ENCODE data around the gene BACH2. TPM values are rescaled to one million over a fixed set of nuclear protein-coding genes. Genes with fewer than 3 reads are reported as not detected.

BACH2 gene
- polyA plus RNA-seq, 1 donor from 2014 or later, result 45.5 TPM

GRCh38 chr6:90080876-90081481 is 215.7 kb downstream of the BACH2 start:
- H3K4me2 ChIP-seq (ENCODE audit: low read length), result no peak overlapping the region
- H3K9me2 ChIP-seq (ENCODE audit: insufficient read depth, low read length), result no peaks in the 10 kb centered on the region
- no peak for TF ChIP-seq EP300 (conservative IDR thresholded peaks at IDR 0.05; ENCODE audit: poor library complexity, severe bottlenecking)
- TF ChIP-seq TAF1 (IDR thresholded peaks at IDR 0.05; ENCODE audit: low read depth), result no peak
- no peak for TF ChIP-seq CTCF (IDR thresholded peaks at IDR 0.05; ENCODE audit: poor library complexity, severe bottlenecking)
- TF ChIP-seq SMC3 (conservative IDR thresholded peaks at IDR 0.05; ENCODE audit: poor library complexity), result no peak
- TF ChIP-seq EZH2 (IDR thresholded peaks at IDR 0.05; ENCODE audit: borderline replicate concordance, insufficient read depth, low read length, poor library complexity, severe bottlenecking), result no peak
- no peak for TF ChIP-seq POLR2AphosphoS5 (IDR thresholded peaks at IDR 0.05)
- TF ChIP-seq REST (IDR thresholded peaks at IDR 0.05; ENCODE audit: borderline replicate concordance), result no peak
- TF ChIP-seq MXI1 (conservative IDR thresholded peaks at IDR 0.05; ENCODE audit: poor library complexity, severe bottlenecking), result no peak
- no peak for TF ChIP-seq RAD21 (conservative IDR thresholded peaks at IDR 0.05)
- no peaks in the 10 kb centered on the region for H3K36me3 ChIP-seq (ENCODE audit: insufficient read depth, low read length)
- H3K27me3 ChIP-seq (ENCODE audit: insufficient read depth, low read depth, low read length), result no peaks in the 10 kb centered on the region
- no peak overlapping the region for H2AFZ ChIP-seq (ENCODE audit: low read depth, low read length)
- no peak overlapping the region for H3K9ac ChIP-seq (ENCODE audit: low read length)
- no peaks in the 10 kb centered on the region for H3K9me3 ChIP-seq (ENCODE audit: low read length)
- H4K20me1 ChIP-seq (ENCODE audit: insufficient read depth), result no peaks in the 10 kb centered on the region
- no peak overlapping the region for H3K4me3 ChIP-seq (ENCODE audit: low read length)
- H3F3A ChIP-seq (ENCODE audit: insufficient read depth, low read length, poor library complexity, severe bottlenecking), result no peaks in the 10 kb centered on the region
- peaks cover 24% of the 10 kb centered on the region for H3K79me2 ChIP-seq (replicated peaks; ENCODE audit: insufficient read depth, low read length)
- H3K27ac ChIP-seq (ENCODE audit: low read length), result no peak overlapping the region

- H3K27ac ChIP-seq (ENCODE audit: low read length), result no peak overlapping the region
- H3K27me3 ChIP-seq (ENCODE audit: insufficient read depth, low read depth, low read length), result no peaks in the 10 kb centered on the region
- no peaks in the 10 kb centered on the region for H3K9me2 ChIP-seq (ENCODE audit: insufficient read depth, low read length)
- no peaks in the 10 kb centered on the region for H3K36me3 ChIP-seq (ENCODE audit: insufficient read depth, low read length)
- no peak overlapping the region for H2AFZ ChIP-seq (ENCODE audit: low read depth, low read length)
- H3K9ac ChIP-seq (ENCODE audit: low read length), result no peak overlapping the region
- no peak overlapping the region for H3K4me3 ChIP-seq (ENCODE audit: low read length)
- peaks cover 9% of the 10 kb centered on the region for H3F3A ChIP-seq (ENCODE audit: insufficient read depth, low read length, poor library complexity, severe bottlenecking)
- H3K9me3 ChIP-seq (ENCODE audit: low read length), result no peaks in the 10 kb centered on the region
- H4K20me1 ChIP-seq (ENCODE audit: insufficient read depth), result no peaks in the 10 kb centered on the region
- TF ChIP-seq EZH2 (IDR thresholded peaks at IDR 0.05; ENCODE audit: borderline replicate concordance, insufficient read depth, low read length, poor library complexity, severe bottlenecking), result no peak
- no peak for TF ChIP-seq POLR2AphosphoS5 (IDR thresholded peaks at IDR 0.05)
- TF ChIP-seq MXI1 (conservative IDR thresholded peaks at IDR 0.05; ENCODE audit: poor library complexity, severe bottlenecking), result no peak
- TF ChIP-seq REST (IDR thresholded peaks at IDR 0.05; ENCODE audit: borderline replicate concordance), result no peak
- no peak for TF ChIP-seq SMC3 (conservative IDR thresholded peaks at IDR 0.05; ENCODE audit: poor library complexity)
- TF ChIP-seq RAD21 (conservative IDR thresholded peaks at IDR 0.05), result no peak
- no peak overlapping the region for H3K4me2 ChIP-seq (ENCODE audit: low read length)
- peaks cover 24% of the 10 kb centered on the region for H3K79me2 ChIP-seq (replicated peaks; ENCODE audit: insufficient read depth, low read length)
Observed at GRCh38 chr6:90079560-90080490, 216.8 kb downstream of the BACH2 start.
